ENCODE data around the gene APRT. TPM values are rescaled to one million over a fixed set of nuclear protein-coding genes. Genes with fewer than 3 reads are reported as not detected.

The APRT gene
- total RNA-seq, 1 experiment from 2014 or later, result 311 TPM

- no peaks in the 10 kb centered on the region for H3K9me3 ChIP-seq (ENCODE audit: control insufficient read depth in 1 of 2, insufficient read depth in 1 of 2, low read depth in 1 of 2, low read length in 2 of 2)
- peaks cover 99% of the 10 kb centered on the region for H3K79me2 ChIP-seq (ENCODE audit: insufficient read depth, low read length)
- DNase-seq (ENCODE audit: low read depth, low spot score), result no peak
- H3K4me1 ChIP-seq (ENCODE audit: control insufficient read depth in 1 of 2, insufficient read depth in 2 of 2, low read length in 2 of 2), result peaks cover 63 to 96% of the 10 kb centered on the region in 2 experiments
- H3K36me3 ChIP-seq (ENCODE audit: control insufficient read depth in 1 of 2, insufficient read depth in 2 of 2, low read length in 2 of 2), result peaks cover 0 to 6% of the 10 kb centered on the region in 2 experiments; a peak in 1 of 4 replicates
- peaks cover 24% of the 10 kb centered on the region; the same call in 1 of the 2 replicates for H4K20me1 ChIP-seq (ENCODE audit: insufficient read depth)
- no peak for ATAC-seq
- peak overlapping the region; percentile 34 to 37 for H3K4me3 ChIP-seq (replicated peaks in 1 of 2; ENCODE audit: low read depth in 1 of 2, low read length in 2 of 2)
- intact Hi-C loops (cut with micrococcal nuclease), result no loop called here
- H2AFZ ChIP-seq (ENCODE audit: low read depth, low read length, poor library complexity, severe bottlenecking), result no peak overlapping the region
- BruUV-seq (replicated peaks), result no TSS peak
- RAD21 ChIA-PET (ENCODE audit: low non-redundant PET in 1 of 2, low total read pairs in 2 of 2, uncharacterized antibody in 2 of 2, unreplicated experiment in 2 of 2), result interaction anchor here (0.9 to 1.0 kb wide), 2 partner anchors 14 to 34 kb away, joined by 3 read pairs; partner anchors contain the start of gene PIEZO1 (in 1 of the 2)
- peak overlapping the region; percentile 72 for H3K4me2 ChIP-seq (ENCODE audit: low read length)
- H3K9me2 ChIP-seq (ENCODE audit: insufficient read depth), result no peaks in the 10 kb centered on the region
- peak overlapping the region; percentile 92 for H3K27ac ChIP-seq (ENCODE audit: low read depth, low read length)
- CTCF ChIA-PET, result interaction anchor here (1.3 to 1.4 kb wide), 3 partner anchors 13 to 34 kb away, joined by 4 to 11 read pairs (median 6); partner anchors contain the start of gene PIEZO1
- POLR2A ChIA-PET, result interaction anchor here (1.0 to 3.2 kb wide), 5 partner anchors 10 to 41 kb away, joined by 4 to 22 read pairs (median 7); partner anchors contain the start of genes APRT and PIEZO1
- no peak for TF ChIP-seq RAD21 (IDR thresholded peaks at IDR 0.05; ENCODE audit: low read depth)
- no peak for TF ChIP-seq EZH2phosphoT487 (IDR thresholded peaks at IDR 0.05; ENCODE audit: borderline replicate concordance)
- TF ChIP-seq ZBTB33 (IDR thresholded peaks at IDR 0.05; ENCODE audit: extremely low read depth, insufficient replicate concordance, low read length), result no peak
- H3K9ac ChIP-seq (ENCODE audit: low read length), result peak overlapping the region; percentile 50
- no peaks in the 10 kb centered on the region for H3K27me3 ChIP-seq (ENCODE audit: insufficient read depth, low read length)
These were observed 40.4 kb downstream of the APRT start for GRCh38 chr16:88771294-88771772.
